B cell (primary cell): ENCODE measurements around the gene TJP3. TPM values are rescaled to one million over a fixed set of nuclear protein-coding genes. Genes with fewer than 3 reads are reported as not detected.

ENCODE experiments used
- ATAC-seq: fragments of 200-7000 bp; cut with Tn5 transposase; one replicate; pipeline ENCODE4 v1.10.0; 2021; ENCODE audit warnings: low read depth, mild to moderate bottlenecking, moderate number of reproducible peaks, moderate library complexity
- CTCF ChIA-PET: fragments of 350-600 bp; sonication (Branson Sonifier 250); formaldehyde crosslinking; loops from one replicate; lab custom pipeline; 2021; ENCODE audit warnings: antibody characterized with exemption, inconsistent platforms; lab: Charles Lee
- POLR2A ChIA-PET: fragments of 350-600 bp; sonication (Branson Sonifier 250); formaldehyde crosslinking; loops from one replicate; lab custom pipeline; 2021; ENCODE audit warnings: antibody characterized with exemption; lab: Charles Lee
- DNase-seq: peaks from one replicate; pipeline ENCODE4 v3.0.0; 2013
- H2AFZ ChIP-seq: 2 replicates; pipeline ENCODE4 v1.6.1; 2012; ENCODE audit warnings: mild to moderate bottlenecking, low read depth, low read length; ENCODE audit not compliant: insufficient read depth, poor library complexity, severe bottlenecking
- H3K27ac ChIP-seq, 2 donors: 1 replicate in 1 of 2; 2 replicates in 1 of 2; pipeline ENCODE4 v1.5.1; 2012 to 2013; ENCODE audit warnings: low read length in 2 of 2, mild to moderate bottlenecking in 2 of 2, moderate library complexity in 1 of 2
- H3K27me3 ChIP-seq, 4 experiments: fragments of 200-600 bp in 1 of 4; sonication (generic) in 1 of 4; replicated peaks in 1 of 4; 1 replicate in 2 of 4; 2 replicates in 2 of 4; pipeline versions ENCODE4 v1.6.1 to v1.7.0; 2013 to 2016; ENCODE audit warnings: low read length in 3 of 4, mild to moderate bottlenecking in 2 of 4, mixed read lengths in 1 of 4, moderate library complexity in 1 of 4; ENCODE audit not compliant: insufficient read depth in 4 of 4, control insufficient read depth in 3 of 4; ENCODE audit errors: control extremely low read depth in 1 of 4
- H3K36me3 ChIP-seq, 2 experiments: replicated peaks in 1 of 2; 1 replicate in 1 of 2; 2 replicates in 1 of 2; pipeline versions ENCODE4 v1.6.1 to v1.7.1; 2013; ENCODE audit warnings: low read length in 1 of 2; ENCODE audit not compliant: insufficient read depth in 2 of 2, control insufficient read depth in 1 of 2; ENCODE audit errors: control extremely low read depth in 1 of 2, extremely low read depth in 1 of 2
- H3K4me1 ChIP-seq, 2 donors: fragments of 200-600 bp in 1 of 2; sonication (generic) in 1 of 2; 1 replicate in 1 of 2; 2 replicates in 1 of 2; pipeline versions ENCODE4 v1.5.1 to v1.6.1; 2013 to 2017; ENCODE audit warnings: low read length in 2 of 2; ENCODE audit not compliant: control insufficient read depth in 2 of 2, insufficient read depth in 2 of 2
- H3K4me2 ChIP-seq: replicated peaks from 2 replicates; pipeline ENCODE3; 2012; ENCODE audit warnings: mild to moderate bottlenecking, low read depth, low read length; ENCODE audit not compliant: poor library complexity, severe bottlenecking
- H3K4me3 ChIP-seq, 5 experiments: fragments of 200-600 bp in 1 of 5; sonication (generic) in 1 of 5; 1 replicate in 3 of 5; 2 replicates in 2 of 5; pipeline versions ENCODE4 v1.5.1 to v1.7.0; 2011 to 2016; ENCODE audit warnings: low read length in 4 of 5, mild to moderate bottlenecking in 4 of 5, low read depth in 2 of 5, control low read depth in 1 of 5, moderate library complexity in 1 of 5; ENCODE audit not compliant: insufficient read depth in 1 of 5; ENCODE audit errors: control extremely low read depth in 1 of 5, extremely low read depth in 1 of 5
- H3K79me2 ChIP-seq: fragments of 200-600 bp; sonication (generic); one replicate; pipeline ENCODE4 v1.6.0; 2016; ENCODE audit warnings: low read length; ENCODE audit not compliant: control insufficient read depth, insufficient read depth
- H3K9ac ChIP-seq: fragments of 200-600 bp; sonication (generic); 2 replicates; pipeline ENCODE4 v1.6.1; 2017; ENCODE audit warnings: mild to moderate bottlenecking, low read length, moderate library complexity
- H3K9me3 ChIP-seq, 3 donors: one replicate each; pipeline versions ENCODE4 v1.6.1 to v1.7.1; 2013; ENCODE audit warnings: low read length in 2 of 3; ENCODE audit not compliant: control insufficient read depth in 2 of 3, insufficient read depth in 1 of 3; ENCODE audit errors: control extremely low read depth in 1 of 3
- H4K20me1 ChIP-seq: 2 replicates; pipeline ENCODE4 v1.6.0; 2012; ENCODE audit warnings: mild to moderate bottlenecking, low read length; ENCODE audit not compliant: insufficient read depth, control insufficient read depth, poor library complexity, severe bottlenecking
- H3K27ac Mint-ChIP-seq: one replicate; pipeline ENCODE4 v1.8.0; 2021; ENCODE audit warnings: mixed read lengths
- H3K27me3 Mint-ChIP-seq: one replicate; pipeline ENCODE4 v1.8.0; 2021; ENCODE audit warnings: mixed read lengths
- H3K4me1 Mint-ChIP-seq: one replicate; pipeline ENCODE4 v1.8.0; 2021; ENCODE audit warnings: mixed read lengths
- H3K4me3 Mint-ChIP-seq: one replicate; pipeline ENCODE4 v1.8.0; 2021; ENCODE audit warnings: mixed read lengths
- H3K9me3 Mint-ChIP-seq: one replicate; pipeline ENCODE4 v1.8.0; 2022; ENCODE audit warnings: mixed read lengths; ENCODE audit not compliant: insufficient read depth
- CTCF ChIP-seq: fragments of 200-600 bp; IDR thresholded peaks from one replicate; pipeline ENCODE4 v1.8.0; 2022; ENCODE audit warnings: antibody characterized with exemption, mild to moderate bottlenecking
- EZH2 ChIP-seq: IDR thresholded peaks from 2 replicates; pipeline ENCODE4 v1.6.1; 2012; ENCODE audit warnings: borderline replicate concordance, low read depth, mild to moderate bottlenecking, moderate library complexity, low read length; ENCODE audit not compliant: insufficient read depth, poor library complexity, severe bottlenecking
- WGBS: methylation state at CpG from one replicate; pipeline ENCODE4 v1.1.5; 2013; ENCODE audit warnings: missing lambda C conversion rate; ENCODE audit not compliant: insufficient coverage; 5-methylcytosine and 5-hydroxymethylcytosine counted together
- intact Hi-C: fragments of 100-400 bp; cut with micrococcal nuclease; formaldehyde crosslinking; loops from one replicate; pipeline ENCODE4 v1.10.0; 2022
- polyA plus RNA-seq: library from polyadenylated mRNA; depleted of rRNA; stranded (reverse); fragments of >200 nt; gene quantifications from 2 replicates; pipeline ENCODE4 v1.2.3, GENCODE V29; 2012
- total RNA-seq, 2 donors: library from RNA; stranded (reverse); fragments of 120-200 nt in 1 of 2; gene quantifications; 1 replicate in 1 of 2; 2 replicates in 1 of 2; pipeline versions ENCODE4 v1.2.3 to v1.2.4, GENCODE V29; 2013 to 2022

The TJP3 gene
- total and polyA plus RNA-seq, 2 donors (not counting 1 experiment from before 2014, with no cell fraction given) = 2.1 to 2.9 TPM

GRCh38 chr19:3697094-3697493, 11.1 kb upstream of the TJP3 start:
- Histone ChIP-seq H2AFZ (no peak overlapping the region), H3K27me3 (no peaks in the 10 kb centered on the region), H3K36me3 (no peaks in the 10 kb centered on the region), H3K4me3 (no peak overlapping the region), H3K9ac (no peak overlapping the region), H3K79me2 (peaks cover 84% of the 10 kb centered on the region), H3K4me2 (no peak overlapping the region), H4K20me1 (peaks cover 73% of the 10 kb centered on the region), H3K27ac (no peak overlapping the region), H3K9me3 (no peaks in the 10 kb centered on the region), H3K4me1 (peaks cover 16 to 23% of the 10 kb centered on the region in 2 donors)
- no peaks in the 10 kb centered on the region for H3K9me3 Mint-ChIP-seq
- 97% methylated on average over 30 of the region's 30 CpGs for WGBS
- TF ChIP-seq EZH2 = no peak
- no peak for TF ChIP-seq CTCF
- ChIA-PET POLR2A (interaction anchor here (2.9 kb wide), 1 partner anchor 9 kb away, joined by 19 read pairs; no protein-coding TSS in a partner anchor), CTCF (interaction anchor here (0.5 to 3.9 kb wide), 6 partner anchors 9 to 120 kb away, joined by 3 to 17 read pairs (median 4); no protein-coding TSS in a partner anchor)
- H3K27me3 Mint-ChIP-seq = no peaks in the 10 kb centered on the region
- H3K4me3 Mint-ChIP-seq = peak overlapping the region; percentile 19
- peaks cover 36% of the 10 kb centered on the region for H3K4me1 Mint-ChIP-seq
- no peak for DNase-seq
- no peak overlapping the region for H3K27ac Mint-ChIP-seq
- ATAC-seq = no peak
- intact Hi-C loops = no loop called here

GRCh38 chr19:3697671-3698385, 10.4 kb upstream of the TJP3 start:
- Histone ChIP-seq H3K4me3 (no peak overlapping the region), H3K4me1 (peaks cover 16 to 23% of the 10 kb centered on the region in 2 donors), H3K79me2 (peaks cover 78% of the 10 kb centered on the region), H4K20me1 (peaks cover 65% of the 10 kb centered on the region), H3K9me3 (no peaks in the 10 kb centered on the region), H2AFZ (no peak overlapping the region), H3K36me3 (no peaks in the 10 kb centered on the region), H3K4me2 (peak overlapping the region; percentile 41), H3K27me3 (no peaks in the 10 kb centered on the region), H3K9ac (no peak overlapping the region), H3K27ac (peak overlapping the region in 1 of 2 donors; percentile 20)
- Mint-ChIP-seq H3K4me3 (peak overlapping the region; percentile 81), H3K4me1 (peaks cover 32% of the 10 kb centered on the region), H3K27ac (peak overlapping the region; percentile 81), H3K27me3 (no peaks in the 10 kb centered on the region), H3K9me3 (no peaks in the 10 kb centered on the region)
- intact Hi-C loops = no loop called here
- ATAC-seq = no peak
- ChIA-PET CTCF (interaction anchor here (0.5 to 11.3 kb wide), 10 partner anchors 9 to 130 kb away, joined by 3 to 110 read pairs (median 4); no protein-coding TSS in a partner anchor), POLR2A (interaction anchor here (1.6 to 2.9 kb wide), 2 partner anchors 7 to 10 kb away, joined by 5 to 19 read pairs; no protein-coding TSS in a partner anchor)
- 80% methylated on average over 43 of the region's 43 CpGs for WGBS
- no peak for DNase-seq
- no peak for TF ChIP-seq EZH2
- no peak for TF ChIP-seq CTCF
